Mesenchymal stem cell (in vitro differentiated cells and primary cell): ENCODE measurements around the gene TMEM117.
A peak's percentile ranks its signal among the peaks of the same experiment; 100 is the strongest.

ENCODE experiments used
- DNase-seq: peaks from one replicate; pipeline ENCODE4 v3.0.0-alpha.2; 2013
- H2AFZ ChIP-seq: one replicate; pipeline ENCODE4 v1.6.1; 2013; ENCODE audit warnings: low read depth, mild to moderate bottlenecking, control low read depth, inconsistent platforms, low read length, moderate library complexity
- H2AK5ac ChIP-seq: 2 replicates; pipeline ENCODE4 v1.6.1; 2013; ENCODE audit warnings: low read length, moderate library complexity, mild to moderate bottlenecking, inconsistent platforms; ENCODE audit not compliant: severe bottlenecking
- H2BK120ac ChIP-seq: one replicate; pipeline ENCODE4 v1.6.1; 2013; ENCODE audit warnings: low read depth, mild to moderate bottlenecking, inconsistent platforms, low read length, moderate library complexity
- H2BK12ac ChIP-seq, 2 experiments: one replicate each; pipeline ENCODE4 v1.6.1; 2013; ENCODE audit warnings: inconsistent platforms in 2 of 2, low read length in 2 of 2, mild to moderate bottlenecking in 2 of 2, moderate library complexity in 2 of 2, control low read depth in 1 of 2
- H2BK15ac ChIP-seq: one replicate; pipeline ENCODE4 v1.6.1; 2013; ENCODE audit warnings: mild to moderate bottlenecking, low read depth, inconsistent platforms; ENCODE audit not compliant: poor library complexity, severe bottlenecking
- H2BK5ac ChIP-seq: 2 replicates; pipeline ENCODE4 v1.6.1; 2013; ENCODE audit warnings: low read depth, mild to moderate bottlenecking, low read length, control low read depth, inconsistent platforms; ENCODE audit not compliant: poor library complexity, severe bottlenecking
- H3K14ac ChIP-seq, 2 experiments: one replicate each; pipeline ENCODE4 v1.6.1; 2013; ENCODE audit warnings: inconsistent platforms in 2 of 2, low read length in 2 of 2, control low read depth in 1 of 2, mild to moderate bottlenecking in 1 of 2, moderate library complexity in 1 of 2
- H3K18ac ChIP-seq, 2 experiments: one replicate each; pipeline ENCODE4 v1.6.1; 2013; ENCODE audit warnings: inconsistent platforms in 2 of 2, low read length in 2 of 2, control low read depth in 1 of 2, low read depth in 1 of 2, mild to moderate bottlenecking in 1 of 2
- H3K23ac ChIP-seq, 2 experiments: one replicate each; pipeline ENCODE4 v1.6.1; 2013; ENCODE audit warnings: inconsistent platforms in 2 of 2, low read length in 2 of 2, mild to moderate bottlenecking in 2 of 2, moderate library complexity in 2 of 2, control low read depth in 1 of 2
- H3K27ac ChIP-seq: 2 replicates; pipeline ENCODE4 v1.5.1; 2013; ENCODE audit warnings: mild to moderate bottlenecking, moderate library complexity, low read length, control low read depth, inconsistent platforms; ENCODE audit not compliant: poor library complexity, severe bottlenecking
- H3K27me3 ChIP-seq, 2 experiments: 2 replicates each; pipeline versions ENCODE4 v1.6.1 to v1.7.0; 2013; ENCODE audit warnings: low read length in 2 of 2, mild to moderate bottlenecking in 2 of 2, moderate library complexity in 2 of 2, control low read depth in 1 of 2, inconsistent platforms in 1 of 2; ENCODE audit not compliant: control insufficient read depth in 1 of 2, insufficient read depth in 1 of 2
- H3K36me3 ChIP-seq, 2 experiments: 2 replicates each; pipeline versions ENCODE4 v1.6.1 to v1.7.0; 2013; ENCODE audit warnings: low read length in 2 of 2, control low read depth in 1 of 2, inconsistent platforms in 1 of 2, low read depth in 1 of 2, mild to moderate bottlenecking in 1 of 2; ENCODE audit not compliant: insufficient read depth in 2 of 2, control insufficient read depth in 1 of 2
- H3K4ac ChIP-seq, 2 experiments: one replicate each; pipeline ENCODE4 v1.6.1; 2013; ENCODE audit warnings: inconsistent platforms in 2 of 2, low read length in 2 of 2, mild to moderate bottlenecking in 2 of 2, moderate library complexity in 2 of 2, control low read depth in 1 of 2, low read depth in 1 of 2
- H3K4me1 ChIP-seq: 2 replicates; pipeline ENCODE4 v1.6.1; 2013; ENCODE audit warnings: low read depth, low read length, control low read depth; ENCODE audit not compliant: control insufficient read depth, insufficient read depth
- H3K4me2 ChIP-seq: 2 replicates; pipeline ENCODE4 v1.6.1; 2013; ENCODE audit warnings: low read length, mild to moderate bottlenecking, inconsistent platforms; ENCODE audit not compliant: poor library complexity, severe bottlenecking
- H3K4me3 ChIP-seq, 2 experiments: 2 replicates each; pipeline versions ENCODE4 v1.5.1 to v1.7.0; 2013; ENCODE audit warnings: low read length in 2 of 2, mild to moderate bottlenecking in 2 of 2, control low read depth in 1 of 2, low read depth in 1 of 2; ENCODE audit not compliant: insufficient read depth in 1 of 2
- H3K79me1 ChIP-seq: replicated peaks from 2 replicates; pipeline ENCODE4 v1.6.1; 2013; ENCODE audit warnings: mild to moderate bottlenecking, control low read depth, low read length, inconsistent platforms; ENCODE audit not compliant: poor library complexity, severe bottlenecking
- H3K9ac ChIP-seq: 2 replicates; pipeline ENCODE4 v1.7.0; 2013; ENCODE audit warnings: mild to moderate bottlenecking, low read length, moderate library complexity
- H3K9me3 ChIP-seq: 2 replicates; pipeline ENCODE4 v1.7.0; 2013; ENCODE audit warnings: mild to moderate bottlenecking, low read length; ENCODE audit not compliant: control insufficient read depth
- H4K8ac ChIP-seq: one replicate; pipeline ENCODE4 v1.6.1; 2013; ENCODE audit warnings: inconsistent platforms, mild to moderate bottlenecking, low read length, moderate library complexity
- H4K91ac ChIP-seq: one replicate; pipeline ENCODE4 v1.6.1; 2013; ENCODE audit warnings: mild to moderate bottlenecking, low read length, inconsistent platforms
- WGBS: methylation state at CpG from one replicate; pipeline ENCODE4 v1.1.7; 2013; ENCODE audit warnings: mixed read lengths; 5-methylcytosine and 5-hydroxymethylcytosine counted together

The TMEM117 gene

DNA sequence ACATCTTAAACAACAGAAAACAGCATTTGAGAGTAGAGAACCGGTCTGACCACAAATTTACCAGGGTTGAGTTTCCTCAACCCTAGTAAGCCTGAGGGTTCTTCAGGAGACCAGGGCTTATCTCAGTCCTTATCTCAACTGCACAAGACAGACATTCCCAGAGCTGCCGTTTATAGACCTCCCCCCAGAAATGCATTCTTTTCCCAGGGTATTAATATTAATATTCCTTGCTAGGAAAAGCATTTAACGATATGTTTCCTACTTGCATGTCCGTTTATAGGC, 12.3 kb downstream of the TMEM117 start:
- 90% methylated on average over 4 of the region's 4 CpGs for WGBS
- no peaks in the 10 kb centered on the region for H3K9me3 ChIP-seq

GRCh38 chr12:43848786-43849185, 12.9 kb downstream of the TMEM117 start:
- Histone ChIP-seq H3K14ac (no peak overlapping the region), H3K27me3 (no peaks in the 10 kb centered on the region), H2BK12ac (no peak overlapping the region), H2BK15ac (no peak overlapping the region), H3K9me3 (no peaks in the 10 kb centered on the region), H3K4me3 (peak overlapping the region in 1 of 2 experiments; percentile 12), H3K4me1 (no peaks in the 10 kb centered on the region), H3K9ac (no peak overlapping the region), H2AK5ac (no peak overlapping the region), H3K23ac (no peak overlapping the region), H2AFZ (no peak overlapping the region), H2BK120ac (no peak overlapping the region), H3K27ac (no peak overlapping the region), H3K18ac (no peak overlapping the region), H3K36me3 (peaks cover 0 to 9% of the 10 kb centered on the region in 2 experiments), H3K79me1 (no peaks in the 10 kb centered on the region), H3K4me2 (no peak overlapping the region), H4K91ac (no peak overlapping the region), H3K4ac (no peak overlapping the region), H4K8ac (no peak overlapping the region), H2BK5ac (no peak overlapping the region)
- WGBS: 96% methylated on average over 3 of the region's 3 CpGs
- DNase-seq: no peak

More for the DNA sequence above, 12.3 kb downstream of the TMEM117 start:
- Histone ChIP-seq H2BK12ac (no peak overlapping the region), H3K23ac (no peak overlapping the region), H4K8ac (no peak overlapping the region), H3K4me3 (no peak overlapping the region), H3K79me1 (peaks cover 3% of the 10 kb centered on the region), H2BK5ac (no peak overlapping the region), H3K27me3 (no peaks in the 10 kb centered on the region), H4K91ac (no peak overlapping the region), H2BK120ac (no peak overlapping the region), H3K9ac (no peak overlapping the region), H2BK15ac (no peak overlapping the region), H3K14ac (no peak overlapping the region), H3K27ac (no peak overlapping the region), H2AK5ac (no peak overlapping the region), H3K18ac (no peak overlapping the region), H3K4me2 (no peak overlapping the region), H3K36me3 (peaks cover 0 to 9% of the 10 kb centered on the region in 2 experiments), H3K4ac (no peak overlapping the region), H3K4me1 (no peaks in the 10 kb centered on the region), H2AFZ (no peak overlapping the region)
- no peak for DNase-seq

GRCh38 chr12:43852744-43853143, 16.9 kb downstream of the TMEM117 start:
- Histone ChIP-seq H3K14ac (no peak overlapping the region), H2BK120ac (no peak overlapping the region), H3K27ac (no peak overlapping the region), H3K4me1 (no peaks in the 10 kb centered on the region), H2BK5ac (no peak overlapping the region), H2BK15ac (no peak overlapping the region), H4K91ac (no peak overlapping the region), H2AFZ (no peak overlapping the region), H2BK12ac (no peak overlapping the region), H3K36me3 (no peaks in the 10 kb centered on the region), H3K79me1 (no peaks in the 10 kb centered on the region), H3K23ac (no peak overlapping the region), H3K9me3 (no peaks in the 10 kb centered on the region), H3K9ac (no peak overlapping the region), H3K27me3 (no peaks in the 10 kb centered on the region), H3K4ac (no peak overlapping the region), H3K4me2 (no peak overlapping the region), H4K8ac (no peak overlapping the region), H3K18ac (no peak overlapping the region), H3K4me3 (no peak overlapping the region), H2AK5ac (no peak overlapping the region)
- WGBS: no CpG with 5 or more reads among the region's 1 CpG
- DNase-seq: no peak

DNA sequence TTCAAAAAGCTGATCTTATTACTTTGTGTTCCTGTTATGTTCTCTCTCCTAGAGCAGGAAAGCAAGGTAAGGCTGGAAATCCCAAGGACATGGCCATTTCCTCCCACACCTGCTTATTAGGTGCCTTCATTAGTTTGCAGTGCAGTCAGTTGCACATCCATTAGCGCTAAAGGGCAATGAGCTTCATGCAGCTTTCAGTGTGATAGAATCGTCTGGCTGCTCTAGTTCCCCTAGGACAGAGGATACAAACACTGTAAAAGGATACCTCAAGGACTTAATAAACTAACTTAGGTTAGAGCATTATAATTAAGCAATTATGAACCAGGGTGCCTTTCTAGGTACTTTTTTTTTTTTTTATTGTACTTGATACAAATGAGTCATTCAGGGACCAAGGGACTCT, 21.1 kb downstream of the TMEM117 start:
- no peak overlapping the region for H3K23ac ChIP-seq
- WGBS: 100% methylated on average over 1 of the region's 2 CpGs
- H3K36me3 ChIP-seq: no peaks in the 10 kb centered on the region
- H2BK15ac ChIP-seq: no peak overlapping the region
- no peak overlapping the region for H4K8ac ChIP-seq
- H3K27me3 ChIP-seq: no peaks in the 10 kb centered on the region
- H3K9me3 ChIP-seq: no peaks in the 10 kb centered on the region
- no peak overlapping the region for H3K9ac ChIP-seq
- H3K18ac ChIP-seq: no peak overlapping the region
- no peak overlapping the region for H2AFZ ChIP-seq
- no peaks in the 10 kb centered on the region for H3K4me1 ChIP-seq
- no peak overlapping the region for H2AK5ac ChIP-seq
- H3K4me2 ChIP-seq: no peak overlapping the region
- H3K4ac ChIP-seq: no peak overlapping the region
- peaks cover 2% of the 10 kb centered on the region for H3K79me1 ChIP-seq
- no peak for DNase-seq
- H2BK12ac ChIP-seq: no peak overlapping the region
- no peak overlapping the region for H4K91ac ChIP-seq
- no peak overlapping the region for H3K27ac ChIP-seq
- H2BK120ac ChIP-seq: no peak overlapping the region
- no peak overlapping the region for H2BK5ac ChIP-seq
- no peak overlapping the region for H3K14ac ChIP-seq
- no peak overlapping the region for H3K4me3 ChIP-seq
